ENCODE measurements around the gene CDH4. TPM values are rescaled to one million over a fixed set of nuclear protein-coding genes. Genes with fewer than 3 reads are reported as not detected.

The CDH4 gene
- total and polyA plus RNA-seq, 2 donors (not counting 3 experiments of a cell fraction or from before 2014, with no cell fraction given): 0.17 to 0.51 TPM

DNA sequence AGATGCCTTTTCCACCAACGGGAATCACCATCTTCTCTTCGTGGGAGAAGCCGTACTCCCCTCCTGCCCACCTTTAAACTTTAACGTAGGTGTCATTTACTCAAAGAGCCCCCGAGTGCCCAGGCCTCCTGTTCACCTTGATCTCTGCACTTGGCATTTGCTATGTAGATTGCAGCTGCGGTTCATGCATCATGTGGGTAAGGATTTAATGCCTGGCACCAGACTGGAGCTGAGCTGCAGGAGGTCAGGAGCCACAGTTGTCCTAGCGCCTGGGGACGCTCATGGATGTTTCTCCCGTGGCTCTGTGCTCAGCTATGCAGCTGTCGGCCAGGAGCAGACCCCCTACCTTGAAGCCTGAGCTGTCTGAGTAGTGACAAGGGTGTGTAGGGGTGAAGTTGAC, 133.7 kb downstream of the CDH4 start:
- no TSS peak for BruUV-seq (replicated peaks)
- no peak overlapping the region for H3K27ac ChIP-seq (ENCODE audit: insufficient read depth, low read depth, low read length)
- H3K9me1 ChIP-seq (replicated peaks; ENCODE audit: control insufficient read depth, extremely low read depth, insufficient read depth, low read length): no peaks in the 10 kb centered on the region
- H2AFZ ChIP-seq (ENCODE audit: low read depth, low read length): no peak overlapping the region
- DNase-seq (ENCODE audit: low read depth, low spot score) (no peak), FAIRE-seq (no peak)
- TF ChIP-seq EZH2 (IDR thresholded peaks at IDR 0.05; ENCODE audit: borderline replicate concordance, low read depth, low read length, severe bottlenecking) (no peak), FOS (IDR thresholded peaks at IDR 0.05; ENCODE audit: borderline replicate concordance, insufficient read depth, low read length) (no peak), JUN (IDR thresholded peaks at IDR 0.05; ENCODE audit: borderline replicate concordance, insufficient read depth, insufficient read length, low read depth) (no peak), MYC (IDR thresholded peaks at IDR 0.05; ENCODE audit: low read depth, low read length) (no peak), POLR2A (IDR thresholded peaks at IDR 0.05; ENCODE audit: low read depth, low read length) (no peak), GATA2 (IDR thresholded peaks at IDR 0.05; ENCODE audit: insufficient read depth, insufficient read length, low read depth, low read length) (no peak), POLR2AphosphoS5 (IDR thresholded peaks at IDR 0.05; ENCODE audit: insufficient read depth, low read depth, low read length) (no peak)
- TF ChIP-seq, protein P1, sequence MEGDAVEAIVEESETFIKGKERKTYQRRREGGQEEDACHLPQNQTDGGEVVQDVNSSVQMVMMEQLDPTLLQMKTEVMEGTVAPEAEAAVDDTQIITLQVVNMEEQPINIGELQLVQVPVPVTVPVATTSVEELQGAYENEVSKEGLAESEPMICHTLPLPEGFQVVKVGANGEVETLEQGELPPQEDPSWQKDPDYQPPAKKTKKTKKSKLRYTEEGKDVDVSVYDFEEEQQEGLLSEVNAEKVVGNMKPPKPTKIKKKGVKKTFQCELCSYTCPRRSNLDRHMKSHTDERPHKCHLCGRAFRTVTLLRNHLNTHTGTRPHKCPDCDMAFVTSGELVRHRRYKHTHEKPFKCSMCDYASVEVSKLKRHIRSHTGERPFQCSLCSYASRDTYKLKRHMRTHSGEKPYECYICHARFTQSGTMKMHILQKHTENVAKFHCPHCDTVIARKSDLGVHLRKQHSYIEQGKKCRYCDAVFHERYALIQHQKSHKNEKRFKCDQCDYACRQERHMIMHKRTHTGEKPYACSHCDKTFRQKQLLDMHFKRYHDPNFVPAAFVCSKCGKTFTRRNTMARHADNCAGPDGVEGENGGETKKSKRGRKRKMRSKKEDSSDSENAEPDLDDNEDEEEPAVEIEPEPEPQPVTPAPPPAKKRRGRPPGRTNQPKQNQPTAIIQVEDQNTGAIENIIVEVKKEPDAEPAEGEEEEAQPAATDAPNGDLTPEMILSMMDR (IDR thresholded peaks at IDR 0.05; ENCODE audit: extremely low read depth in 1 of 2, insufficient read depth in 1 of 2, low read depth in 1 of 2, low read length in 2 of 2): no peak
- no peak overlapping the region for H3K4me2 ChIP-seq (ENCODE audit: insufficient read depth, low read length)
- ChIA-PET POLR2A (no interaction called here), CTCF (no interaction called here)
- H3K79me2 ChIP-seq (ENCODE audit: control insufficient read depth, insufficient read depth, low read length): no peaks in the 10 kb centered on the region
- peaks cover 6% of the 10 kb centered on the region for H3K9me3 ChIP-seq (replicated peaks; ENCODE audit: control insufficient read depth, insufficient read depth, low read length)
- dilution Hi-C loops (cut with MboI; ENCODE audit: extremely low pct_ligation_motif_present, low sequenced_read_pairs): no loop called here
- no peaks in the 10 kb centered on the region for H4K20me1 ChIP-seq (replicated peaks; ENCODE audit: control insufficient read depth, extremely low read depth, insufficient read depth, low read length)
- no peaks in the 10 kb centered on the region for H3K27me3 ChIP-seq (ENCODE audit: control insufficient read depth in 2 of 2, insufficient read depth in 2 of 2, low read length in 2 of 2)
- H3K4me1 ChIP-seq (ENCODE audit: control insufficient read depth, extremely low read depth, insufficient read depth, low read length): no peaks in the 10 kb centered on the region
- no peak overlapping the region for H3K4me3 ChIP-seq (replicated peaks in 1 of 3; ENCODE audit: insufficient read depth in 1 of 3, low read depth in 1 of 3, low read length in 3 of 3)
- no peak overlapping the region for H3K9ac ChIP-seq (replicated peaks; ENCODE audit: extremely low read depth, insufficient read depth, low read length)
- H3K36me3 ChIP-seq (ENCODE audit: control insufficient read depth in 2 of 2, extremely low read depth in 1 of 2, insufficient read depth in 2 of 2, low read length in 2 of 2): no peaks in the 10 kb centered on the region
- intact Hi-C loops (cut with micrococcal nuclease): no loop called here

Measured in endothelial cell of umbilical vein (primary cell).